NCI-H1694 treated with DMSO at 0.1 percent for 48 hours (cell line): ENCODE measurements around the gene ACVR2A.

Experiments used
- DNase-seq: peaks from one replicate; lab custom pipeline; 2025; lab: John Stamatoyannopoulos, UW

ACVR2A gene

DNA sequence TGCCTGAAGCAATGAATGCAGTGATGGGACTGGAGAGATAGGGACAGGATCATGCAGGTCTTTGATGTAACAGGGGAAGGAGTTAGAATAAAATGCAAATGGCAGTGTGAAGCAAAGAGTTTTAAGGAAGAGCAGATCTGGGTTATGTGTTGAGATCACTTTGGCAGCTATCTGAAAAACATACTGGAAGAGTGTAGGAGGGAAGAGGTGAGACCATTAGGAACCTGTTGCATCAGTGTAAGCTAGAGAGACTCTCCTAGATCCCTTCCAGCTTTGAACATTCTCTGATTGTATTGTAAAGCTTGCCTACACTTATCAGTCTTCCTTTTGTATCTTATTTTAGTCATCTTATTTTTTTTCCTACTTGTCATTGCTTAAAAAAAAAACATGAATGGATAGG is 10.5 kb downstream of the ACVR2A start:
- DNase-seq: no peak

DNA sequence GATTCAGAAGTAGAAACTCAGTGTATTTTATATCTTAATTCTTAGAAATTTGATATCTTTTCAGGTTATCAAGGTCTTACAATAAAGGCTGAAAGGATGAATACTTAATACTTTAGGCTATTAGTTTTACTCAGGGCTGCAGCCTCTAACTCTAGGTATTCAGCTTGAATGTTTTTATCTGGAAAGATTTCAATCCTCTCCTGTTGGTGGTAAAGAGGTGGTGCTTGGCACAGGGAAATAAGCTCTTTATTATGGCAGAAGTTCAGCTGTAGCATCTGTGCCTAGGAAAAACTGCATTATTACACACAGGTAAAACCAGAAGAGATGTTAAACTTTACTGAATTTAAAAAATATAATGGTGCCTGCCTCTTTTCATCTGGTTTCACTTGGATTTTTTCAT is 11.1 kb downstream of the ACVR2A start:
- DNase-seq: no peak

DNA sequence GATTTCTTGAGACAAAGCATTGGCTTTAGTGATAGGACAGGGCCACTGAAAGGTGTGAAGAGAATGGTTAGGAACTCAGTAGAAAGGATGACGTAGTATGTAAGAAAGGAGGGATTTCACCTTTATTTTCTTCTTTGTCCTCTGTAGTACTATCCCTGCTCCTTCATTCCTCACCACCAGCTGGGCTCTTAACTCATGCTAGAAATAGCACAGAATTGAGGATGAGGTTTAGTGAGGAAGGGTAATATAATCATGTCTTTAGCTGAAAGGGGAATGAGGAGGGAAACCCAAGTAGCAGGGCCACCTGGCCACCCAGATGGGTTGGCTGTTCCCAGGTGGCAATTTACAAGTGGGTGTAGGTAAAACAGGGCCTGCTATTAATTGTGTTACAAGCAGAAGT is 15.2 kb downstream of the ACVR2A start:
- peak; percentile 18 for DNase-seq

DNA sequence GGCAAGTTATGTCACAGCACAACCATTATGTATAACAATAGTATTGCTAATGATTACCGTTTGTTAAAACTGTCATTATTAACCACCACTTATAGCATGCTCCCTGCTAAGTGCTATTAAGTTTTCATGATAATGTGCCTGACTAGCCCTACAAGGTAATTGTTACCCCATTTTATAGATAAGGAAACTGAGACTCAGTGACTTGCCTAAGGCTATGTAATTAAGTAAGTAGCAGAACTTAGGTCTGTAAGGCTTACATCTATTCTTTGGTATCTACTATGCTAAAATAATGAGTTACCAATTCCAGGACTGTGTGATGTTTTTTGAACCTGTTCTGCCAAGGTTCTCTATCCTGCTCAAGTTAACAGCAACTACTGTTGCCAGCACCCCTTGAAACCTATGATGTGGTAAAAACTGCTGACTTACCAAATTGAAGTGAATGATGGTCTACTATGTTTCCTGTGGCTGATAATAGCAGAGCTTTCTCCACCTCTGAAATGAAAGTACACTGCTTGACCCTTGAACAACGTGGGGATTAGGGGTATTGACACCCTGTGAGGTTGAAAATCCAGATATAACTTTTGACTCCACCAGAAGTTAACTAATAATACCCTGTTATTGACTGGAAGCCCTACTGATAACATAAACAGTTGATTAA is 18.2 kb downstream of the ACVR2A start:
- no peak for DNase-seq

DNA sequence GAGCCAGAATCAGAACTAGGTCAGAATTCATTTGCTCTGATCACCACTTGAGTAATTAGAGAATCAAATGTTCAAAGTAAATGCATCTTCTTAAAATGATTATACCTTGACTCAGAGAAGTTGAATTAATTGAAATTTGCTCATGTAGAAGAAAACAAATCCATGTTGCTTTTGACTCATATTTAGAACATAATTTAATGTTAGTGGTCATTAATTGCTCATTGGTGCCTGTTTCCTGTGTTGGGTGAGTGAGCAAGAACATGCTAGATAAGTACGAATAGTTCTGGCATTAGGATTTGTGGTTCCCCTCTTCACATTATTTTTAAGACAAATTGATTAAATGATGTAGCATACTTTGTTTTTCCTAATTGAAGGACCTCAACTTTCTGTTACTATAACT is 19.0 kb downstream of the ACVR2A start:
- no peak for DNase-seq

DNA sequence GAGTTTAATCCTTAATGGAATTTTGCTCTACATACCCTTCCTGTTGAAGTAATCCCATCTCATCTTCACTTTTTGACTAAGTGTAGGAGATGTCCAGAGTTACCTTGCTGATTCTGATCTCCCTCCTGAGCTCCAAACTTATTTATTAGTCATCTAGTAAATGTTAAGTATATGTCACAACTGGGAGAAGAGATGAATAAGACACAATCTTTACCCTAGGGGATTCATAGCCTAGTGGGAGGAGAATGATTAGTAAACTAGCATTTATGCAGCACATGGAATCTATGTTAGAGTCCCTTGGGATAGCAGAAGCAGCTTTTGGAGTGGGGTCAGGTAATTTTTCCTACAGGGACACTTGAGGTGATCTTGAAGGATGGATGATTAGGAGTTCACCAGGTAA is 20.7 kb downstream of the ACVR2A start:
- no peak for DNase-seq

- DNase-seq: no peak
Measured at GRCh38 chr2:147867050-147867449, 22.2 kb downstream of the ACVR2A start.

DNA sequence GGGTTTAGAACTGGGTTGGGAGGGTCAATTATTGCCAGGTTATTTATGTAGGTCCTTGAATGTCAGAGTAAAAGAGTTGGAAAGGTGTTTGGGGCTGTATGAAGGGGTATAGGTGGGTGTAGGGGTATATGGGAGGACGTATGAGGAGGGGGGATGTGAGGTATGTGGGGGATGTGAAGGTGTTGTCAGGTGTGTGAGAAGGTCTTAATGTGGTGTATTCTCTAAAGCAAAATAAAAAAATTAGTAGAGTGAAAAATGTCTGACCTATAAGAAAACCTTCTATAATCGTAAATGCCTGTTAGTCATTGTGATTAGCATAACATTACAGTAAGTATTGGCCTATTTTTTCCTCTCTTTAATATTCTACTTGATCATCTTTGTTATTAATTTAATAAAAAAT is 25.1 kb downstream of the ACVR2A start:
- DNase-seq: no peak

- DNase-seq: no peak
Measured at GRCh38 chr2:147872967-147873366, 28.1 kb downstream of the ACVR2A start.

GRCh38 chr2:147873859-147874483 is 29.1 kb downstream of the ACVR2A start:
- DNase-seq: no peak

- DNase-seq: no peak
Measured at GRCh38 chr2:147879846-147880245, 35.0 kb downstream of the ACVR2A start.

DNA sequence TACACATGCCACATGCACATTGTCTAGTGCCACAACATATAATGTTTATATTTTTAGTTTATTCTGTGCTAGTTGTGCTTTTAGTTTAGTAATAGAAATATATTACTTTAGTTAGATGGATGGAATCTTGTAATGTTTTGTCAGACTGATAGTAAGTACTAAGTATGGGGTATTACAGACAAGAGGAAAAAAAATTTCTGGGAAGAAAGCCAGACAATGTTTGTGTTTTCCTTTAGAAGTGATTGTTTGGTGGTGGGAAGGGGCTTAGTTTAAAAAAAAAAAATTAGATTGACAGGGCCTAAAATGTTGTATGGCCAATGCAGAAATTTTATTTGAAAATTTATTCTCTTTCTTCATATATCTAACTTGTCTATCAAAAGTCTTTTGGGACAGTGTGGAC is 37.8 kb downstream of the ACVR2A start:
- DNase-seq: no peak

DNA sequence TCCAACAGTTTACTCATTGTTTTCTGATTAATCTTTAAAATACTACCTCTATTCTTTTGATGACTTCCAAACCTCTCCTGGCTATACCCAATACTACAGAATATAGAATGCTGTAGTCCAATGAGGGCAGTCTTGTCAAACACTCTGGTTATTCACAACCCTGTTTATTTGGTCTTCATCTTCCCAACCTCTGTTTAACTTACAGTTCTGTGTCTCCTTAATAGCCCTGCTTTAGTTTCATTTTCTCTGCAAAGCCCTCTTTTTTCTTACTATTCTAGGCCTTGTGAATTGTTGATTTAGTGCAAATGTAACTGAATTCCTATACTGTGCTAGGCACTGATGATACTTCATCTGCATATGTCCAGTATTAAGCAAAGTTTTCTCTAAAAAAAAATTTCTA is 40.0 kb downstream of the ACVR2A start:
- DNase-seq: no peak

DNA sequence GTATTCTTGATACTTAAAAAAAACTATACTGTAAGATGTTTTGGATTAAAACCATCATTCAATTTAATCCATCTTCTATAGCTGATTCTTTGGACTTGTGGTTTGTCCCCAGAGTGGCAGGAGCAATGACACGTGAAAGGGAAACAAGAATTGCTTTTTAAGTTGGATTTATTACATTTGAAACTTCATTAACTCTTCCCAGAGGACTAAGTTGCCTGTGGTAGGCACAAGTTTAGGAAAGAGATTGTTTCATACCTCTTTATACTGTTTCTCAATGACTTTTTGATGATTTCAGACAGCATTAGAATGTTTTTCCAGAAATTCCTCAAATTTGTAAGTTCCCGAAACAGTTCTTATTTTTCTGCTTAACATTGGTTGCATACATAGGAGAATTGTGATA is 41.3 kb downstream of the ACVR2A start:
- DNase-seq: no peak

DNA sequence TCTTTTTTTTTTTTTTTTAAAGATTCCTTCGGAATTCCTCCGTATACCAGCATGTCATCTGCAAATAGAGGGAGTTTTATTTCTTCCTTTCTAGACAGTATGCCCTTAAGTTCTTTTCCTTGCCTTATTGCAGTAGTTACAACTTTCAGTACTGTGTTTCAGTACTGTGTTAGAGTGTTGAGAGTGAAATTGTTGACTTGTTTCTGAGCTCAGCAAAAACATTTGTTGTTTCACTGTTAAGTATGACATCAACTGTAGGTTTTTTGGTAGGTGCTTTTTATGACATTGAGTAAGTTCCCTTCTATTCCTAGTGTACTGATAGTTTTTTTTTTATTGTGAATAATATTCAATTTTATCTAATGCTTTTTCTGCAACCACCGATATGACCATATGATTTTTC is 43.9 kb downstream of the ACVR2A start:
- DNase-seq: no peak

DNA sequence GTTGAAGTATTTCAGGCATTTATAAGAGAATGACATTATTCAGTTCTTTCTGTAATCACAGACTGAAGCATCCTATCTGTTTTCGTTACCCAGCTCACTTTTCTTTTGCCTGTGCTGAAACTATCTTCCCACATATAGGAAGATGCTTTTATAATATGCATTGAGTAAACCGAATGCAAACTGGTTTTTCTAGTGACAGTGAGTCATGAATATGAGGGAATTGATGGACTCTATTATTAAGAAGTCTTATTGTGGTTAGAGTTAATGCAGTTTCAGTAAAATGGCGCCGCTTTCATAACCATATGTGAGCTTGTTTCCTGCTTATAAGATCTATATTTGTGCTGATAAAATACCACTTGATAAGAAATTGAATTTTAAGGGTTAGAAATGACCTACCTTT is 59.2 kb downstream of the ACVR2A start:
- DNase-seq: no peak

DNA sequence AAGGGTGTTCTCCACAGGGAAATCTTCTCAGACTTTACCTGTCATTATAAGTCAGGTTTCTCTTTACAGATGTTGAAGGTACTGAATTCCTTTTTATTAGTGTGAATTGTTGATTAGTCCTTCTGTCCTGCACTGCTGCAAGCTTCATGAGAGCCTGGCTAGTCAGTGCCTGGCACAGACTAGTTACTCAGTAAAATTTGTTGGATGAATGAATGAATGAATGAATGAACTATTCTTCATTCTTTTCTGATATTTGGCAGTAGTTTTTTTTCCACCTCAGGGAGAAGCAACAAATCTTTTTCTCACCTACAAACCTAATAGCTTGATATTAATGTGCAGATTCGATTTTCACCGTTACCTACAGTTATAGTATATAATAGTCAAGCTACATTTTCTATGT is 64.3 kb downstream of the ACVR2A start:
- DNase-seq: no peak

GRCh38 chr2:147910990-147911473 is 66.2 kb downstream of the ACVR2A start:
- DNase-seq: peak; percentile 73

DNA sequence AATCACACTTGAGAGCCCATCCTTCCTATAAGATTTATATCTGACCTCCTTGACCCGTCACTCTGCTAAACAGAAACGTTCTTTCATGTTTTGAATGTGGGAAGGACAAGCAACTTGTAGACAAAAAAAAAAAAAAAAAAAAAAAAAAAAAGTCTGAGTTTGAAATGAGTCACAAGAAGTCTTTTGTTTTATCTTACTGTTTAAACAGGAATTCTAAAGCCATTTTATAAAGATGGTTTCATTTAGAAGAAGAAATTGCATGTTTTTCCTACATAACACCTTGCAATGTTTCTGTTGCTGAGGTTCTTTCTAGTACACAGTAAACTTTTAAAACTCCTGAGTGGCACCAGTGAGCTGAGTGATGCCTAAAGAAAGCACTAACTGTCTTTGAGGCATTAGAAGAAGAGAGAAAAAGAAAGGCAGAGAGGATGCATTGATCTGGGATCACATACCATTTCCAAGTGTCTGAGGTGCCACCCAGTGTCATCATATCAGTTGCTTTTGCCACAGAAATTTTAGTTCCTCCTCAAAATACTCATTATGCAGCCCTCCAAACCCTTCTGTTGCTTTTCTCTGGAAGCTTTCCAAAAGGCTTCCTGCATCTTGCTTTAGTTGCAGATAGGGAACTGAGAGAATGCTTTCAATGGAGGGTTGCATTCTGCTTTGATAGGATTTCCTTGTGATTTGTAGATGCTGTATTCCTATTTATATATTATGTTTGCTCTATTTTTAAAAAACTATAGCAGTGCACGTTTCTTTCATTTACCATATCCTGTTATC is 69.1 kb downstream of the ACVR2A start:
- peak; percentile 9 for DNase-seq

GRCh38 chr2:147916067-147916466 is 71.2 kb downstream of the ACVR2A start:
- DNase-seq: no peak

- DNase-seq: no peak
Measured at GRCh38 chr2:147916723-147917122, 71.9 kb downstream of the ACVR2A start.

DNA sequence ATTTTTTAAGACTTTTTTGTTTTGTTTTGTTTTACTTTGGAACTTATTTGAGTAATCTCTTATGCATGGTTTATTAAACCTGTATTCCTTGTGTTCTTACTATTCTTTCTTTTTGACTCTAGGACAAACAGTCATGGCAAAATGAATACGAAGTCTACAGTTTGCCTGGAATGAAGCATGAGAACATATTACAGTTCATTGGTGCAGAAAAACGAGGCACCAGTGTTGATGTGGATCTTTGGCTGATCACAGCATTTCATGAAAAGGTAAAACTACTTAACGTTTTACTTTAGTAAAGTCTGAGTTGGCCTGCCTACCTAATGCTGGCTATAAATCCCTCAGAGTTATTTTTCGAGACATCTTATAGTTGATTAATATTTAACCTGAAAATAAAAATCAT is 72.3 kb downstream of the ACVR2A start:
- no peak for DNase-seq

DNA sequence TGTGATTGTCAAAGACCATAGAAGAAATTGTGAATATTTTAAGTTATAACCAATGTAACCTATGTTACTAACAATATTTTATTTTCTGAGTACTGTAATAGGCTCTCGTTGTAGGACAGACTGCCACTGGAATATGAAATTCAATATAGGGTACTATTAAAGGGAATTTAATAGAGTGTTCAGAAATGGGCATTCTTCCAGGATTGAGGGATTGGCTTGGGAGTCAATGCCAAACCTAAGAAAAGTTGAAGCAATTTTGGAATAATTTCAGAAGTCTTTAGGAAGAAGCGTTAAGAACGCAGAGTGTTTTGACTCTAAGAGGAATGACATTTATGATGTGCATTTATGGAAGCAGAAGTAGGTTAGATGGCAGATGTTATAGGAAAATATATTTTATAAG is 79.0 kb downstream of the ACVR2A start:
- no peak for DNase-seq
